Head of caudate nucleus (tissue), 42 donors: ENCODE data around the gene ASTN2.

ENCODE experiments used
- DNase-seq, 42 donors: peaks; one replicate each; pipeline versions ENCODE4 v3.0.0 to v3.0.0-alpha.2; 2020 to 2021; ENCODE audit warnings: mixed read lengths in 7 of 42
- intact Hi-C: fragments of 100-400 bp; cut with DNase I; formaldehyde crosslinking; loops from one replicate; pipeline ENCODE4 v1.15.0; 2022

Gene ASTN2

GRCh38 chr9:117153021-117153420 is 261.8 kb downstream of the ASTN2 start:
- DNase-seq: peak in 1 of 42 donors; percentile 47

GRCh38 chr9:117151716-117152115 is 263.1 kb downstream of the ASTN2 start:
- DNase-seq: no peak
- intact Hi-C loops: no loop called here

More at GRCh38 chr9:117153021-117153420, 261.8 kb downstream of the ASTN2 start:
- intact Hi-C loops: no loop called here

- intact Hi-C loops: no loop called here
- DNase-seq: no peak
These were observed 264.9 kb downstream of the ASTN2 start for GRCh38 chr9:117149996-117150395.

DNA sequence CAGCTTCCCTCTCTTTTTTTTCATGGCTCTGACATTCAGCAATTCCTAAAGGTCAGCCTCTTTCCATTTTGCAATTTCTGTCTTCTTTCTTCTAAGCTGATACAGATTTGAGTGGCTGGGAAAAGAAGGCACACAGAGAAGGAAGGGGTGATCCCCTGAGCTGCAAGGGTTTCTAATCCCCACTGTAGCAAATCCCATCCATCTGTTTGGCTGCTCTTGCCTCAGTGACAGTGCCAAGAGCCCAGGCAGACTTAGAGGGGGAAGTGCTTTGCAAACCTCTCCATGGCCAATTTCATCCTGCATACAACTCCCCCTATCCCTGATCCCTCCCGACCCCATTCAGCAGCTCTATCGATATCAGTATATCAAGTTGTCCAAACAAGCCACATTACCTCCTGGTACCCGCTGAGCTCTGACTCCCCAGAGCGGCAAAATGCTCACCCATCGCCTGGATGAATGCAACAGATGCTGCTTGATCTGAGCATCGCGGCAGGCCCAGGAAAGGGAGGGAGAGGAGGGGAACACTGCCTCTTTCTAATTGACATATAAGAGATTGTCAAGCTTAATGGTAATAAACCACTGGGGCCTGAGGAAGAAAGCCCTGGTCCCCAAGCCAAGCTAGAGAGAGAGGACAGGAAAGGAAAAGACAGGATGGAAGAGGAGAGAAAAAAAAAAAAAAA is 268.9 kb downstream of the ASTN2 start:
- intact Hi-C loops: no loop called here
- no peak for DNase-seq

DNA sequence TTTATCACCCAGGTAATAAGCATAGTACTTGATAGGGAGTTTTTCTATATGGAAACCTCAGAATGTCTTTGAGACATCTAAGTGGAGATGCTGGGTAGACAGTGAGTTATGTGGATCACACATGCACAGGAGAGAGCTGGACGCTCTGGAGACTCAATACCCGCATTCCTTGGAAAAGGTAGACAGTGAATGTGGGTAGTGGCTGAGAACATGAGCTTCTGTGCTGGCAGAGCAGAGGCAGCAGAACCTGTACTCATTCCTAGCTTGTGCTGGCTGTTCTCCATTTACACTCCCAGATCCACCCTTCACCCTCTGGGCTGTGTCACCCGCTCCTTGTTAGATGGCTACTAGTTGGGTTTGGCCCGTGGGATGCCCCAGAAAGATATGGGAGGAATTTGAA is 269.8 kb downstream of the ASTN2 start:
- no peak for DNase-seq
- intact Hi-C loops: no loop called here

DNA sequence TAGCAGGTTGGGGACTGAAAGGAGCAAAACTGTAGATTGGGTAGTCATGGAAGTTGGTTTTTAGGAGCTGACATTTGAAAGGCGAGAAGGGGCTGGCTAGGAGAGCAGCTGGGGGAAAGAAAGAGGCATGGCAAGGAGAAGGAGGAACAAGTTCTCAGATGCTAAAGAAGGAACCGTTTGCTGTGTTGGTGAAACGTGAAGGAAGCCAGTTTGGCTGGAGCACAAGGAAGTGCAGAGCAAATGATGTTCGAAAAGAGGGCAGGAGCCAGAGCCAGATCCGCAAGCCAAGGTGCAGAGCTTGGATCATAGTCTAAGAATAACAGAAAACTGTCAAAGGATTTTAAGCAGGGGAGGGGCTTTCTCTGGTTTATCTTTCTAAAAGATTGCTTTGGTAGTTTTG is 276.6 kb downstream of the ASTN2 start:
- intact Hi-C loops: no loop called here
- DNase-seq: peak in 4 of 42 donors; percentile 6 to 11 (median 8)

DNA sequence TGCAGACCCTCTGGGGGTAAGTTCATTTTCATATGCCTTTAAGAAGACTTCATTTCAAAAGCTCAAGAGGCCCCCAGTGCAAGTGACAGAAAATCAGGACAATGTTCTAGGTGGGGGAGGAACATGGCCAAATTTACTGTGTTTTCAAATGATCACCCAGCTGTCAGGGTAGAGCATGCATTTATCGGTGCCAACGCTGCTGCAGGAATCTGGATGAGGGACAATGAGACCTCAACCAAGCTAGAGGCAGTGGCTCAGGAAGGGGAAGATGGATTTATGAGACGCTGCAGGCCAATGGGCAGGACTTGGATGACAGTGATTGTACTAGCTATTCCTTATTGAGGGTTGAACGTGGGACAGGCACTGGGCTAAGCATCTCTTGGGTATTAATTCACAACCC is 278.4 kb downstream of the ASTN2 start:
- no peak for DNase-seq
- intact Hi-C loops: no loop called here

DNA sequence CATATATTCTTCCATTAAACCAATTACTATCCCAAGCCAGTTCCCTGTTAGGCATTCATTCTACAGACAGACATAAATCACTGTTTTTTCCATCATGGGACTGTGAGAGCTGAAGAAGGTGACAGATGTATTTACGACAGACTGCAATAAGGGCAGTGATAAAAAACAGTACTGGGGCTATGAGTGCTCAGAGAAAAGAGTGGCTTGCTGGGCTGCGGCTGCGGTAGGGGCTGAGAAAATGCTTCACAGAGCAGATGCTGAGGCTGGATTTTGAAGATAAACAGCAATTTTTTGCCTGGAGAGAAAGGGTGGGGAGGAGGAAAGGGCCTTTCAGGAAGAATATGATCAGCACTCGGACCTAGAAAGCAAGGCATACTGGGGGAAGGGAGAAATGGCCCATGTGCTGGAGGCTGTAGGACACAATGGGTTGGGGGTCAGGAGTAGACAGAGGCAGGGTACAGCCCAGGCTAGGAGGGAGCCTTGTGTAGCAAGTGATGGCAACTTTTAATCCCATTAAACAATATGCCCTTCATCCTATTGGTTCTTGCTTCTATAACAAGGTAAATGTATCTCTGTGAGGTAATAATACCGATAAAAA is 279.3 kb downstream of the ASTN2 start:
- DNase-seq: no peak
- intact Hi-C loops: no loop called here

GRCh38 chr9:117134826-117135500 is 279.9 kb downstream of the ASTN2 start:
- DNase-seq: no peak
- intact Hi-C loops: no loop called here

DNA sequence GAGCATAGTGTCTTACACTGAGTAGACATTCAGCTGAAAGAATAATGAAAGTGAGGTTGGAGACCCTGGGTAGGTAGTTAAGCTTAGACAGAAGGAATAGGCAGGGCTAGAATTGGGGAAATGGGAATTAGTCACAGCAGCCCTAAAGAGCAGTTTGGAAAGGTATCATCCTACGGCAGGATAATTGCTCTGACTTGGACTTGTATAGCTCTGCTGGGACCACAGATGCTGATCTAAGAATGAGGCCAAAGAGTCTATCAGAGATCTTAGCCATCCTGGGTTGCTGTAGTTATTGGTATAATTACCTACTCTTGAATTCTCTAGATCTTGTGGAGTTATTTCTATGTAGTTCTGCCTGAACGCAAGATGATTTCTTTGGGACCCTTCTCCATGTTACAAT is 288.0 kb downstream of the ASTN2 start:
- intact Hi-C loops: no loop called here
- no peak for DNase-seq

- intact Hi-C loops: no loop called here
- DNase-seq: no peak
These were observed 289.3 kb downstream of the ASTN2 start for GRCh38 chr9:117125531-117125930.

DNA sequence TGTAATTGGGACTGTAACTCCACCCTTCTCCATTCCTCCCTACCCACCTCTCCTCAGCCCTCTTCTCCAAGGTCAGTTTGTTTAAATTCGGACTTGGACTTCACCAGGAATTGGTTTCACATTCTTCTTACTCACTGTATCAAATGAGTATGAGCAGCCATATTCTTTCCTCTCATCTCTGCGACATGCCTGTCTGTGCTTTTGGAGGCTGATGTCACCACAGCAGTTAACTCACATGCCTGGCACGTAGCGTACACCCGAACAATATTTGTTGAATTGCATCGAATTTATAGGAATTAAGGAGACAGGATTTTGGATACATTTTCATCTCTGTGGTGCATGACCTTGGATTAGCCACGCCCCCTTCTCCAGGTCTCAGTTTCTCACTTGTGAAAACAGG is 291.1 kb downstream of the ASTN2 start:
- intact Hi-C loops: no loop called here

GRCh38 chr9:117122953-117123352 is 291.9 kb downstream of the ASTN2 start:
- intact Hi-C loops: no loop called here
- no peak for DNase-seq

More for the DNA sequence above, 291.1 kb downstream of the ASTN2 start:
- DNase-seq: no peak

GRCh38 chr9:117122102-117122501 is 292.8 kb downstream of the ASTN2 start:
- intact Hi-C loops: no loop called here
- DNase-seq: no peak

DNA sequence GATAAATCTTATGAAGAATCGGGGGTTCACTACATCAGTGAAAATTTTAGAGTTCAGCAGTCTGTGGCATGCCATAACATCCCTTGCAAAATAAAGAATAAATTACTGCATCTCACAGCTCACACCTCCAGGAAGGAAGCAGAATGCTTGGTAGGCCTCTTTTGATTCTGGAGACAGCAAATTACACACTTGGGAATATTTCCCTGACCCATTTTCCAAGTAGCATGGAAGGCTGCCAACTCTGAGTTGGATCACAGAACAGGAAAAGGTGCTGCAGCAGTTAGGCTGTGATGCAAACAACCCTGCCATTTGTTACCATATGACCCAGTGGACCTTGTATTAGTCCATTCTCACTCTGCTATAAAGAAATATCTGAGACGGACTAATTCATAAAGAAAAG is 293.5 kb downstream of the ASTN2 start:
- peak in 20 of 42 donors; percentile 6 to 65 (median 38) for DNase-seq
- intact Hi-C loops: no loop called here

DNA sequence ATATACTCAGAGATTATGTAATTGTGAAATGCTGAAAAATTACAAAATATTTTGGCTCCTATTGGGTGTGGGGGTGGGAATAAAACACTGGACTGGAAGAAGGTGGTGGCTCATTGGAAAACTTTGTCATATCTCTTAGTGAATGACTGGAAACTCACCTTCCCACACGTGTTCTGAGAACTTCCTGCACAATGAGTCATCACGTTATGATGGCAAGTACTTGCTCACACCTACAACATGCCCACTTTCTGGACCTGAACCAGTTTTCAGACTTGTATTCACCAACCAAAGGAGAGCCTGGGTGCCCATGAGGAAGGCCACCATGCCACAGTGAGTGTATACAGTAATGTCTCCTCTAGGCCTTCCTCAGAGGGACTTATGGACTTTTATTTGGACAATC is 294.8 kb downstream of the ASTN2 start:
- peak in 16 of 42 donors; percentile 3 to 45 (median 20) for DNase-seq
- intact Hi-C loops: no loop called here

- no peak for DNase-seq
- intact Hi-C loops: no loop called here
These were observed 298.8 kb downstream of the ASTN2 start for GRCh38 chr9:117116084-117116483.

DNA sequence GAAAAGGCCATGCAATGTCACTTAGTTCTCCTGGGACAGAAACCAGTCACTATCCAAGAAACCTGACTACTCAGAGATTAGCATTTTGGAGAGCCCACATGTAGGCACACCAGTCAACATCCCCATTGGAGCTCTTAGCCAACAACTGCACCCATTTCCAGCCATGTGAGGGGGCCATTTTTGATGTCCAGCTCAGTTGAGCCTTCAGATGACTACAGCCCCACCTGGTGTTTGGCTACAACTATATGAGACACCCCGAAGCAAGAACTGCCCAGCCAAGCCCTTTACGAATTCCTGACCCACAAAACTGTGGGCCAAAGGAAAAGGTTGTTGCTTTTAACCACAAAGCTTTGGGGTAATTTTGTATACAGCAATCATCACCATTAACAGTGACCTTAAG is 300.1 kb downstream of the ASTN2 start:
- no peak for DNase-seq
- intact Hi-C loops: no loop called here

- no peak for DNase-seq
- intact Hi-C loops: no loop called here
These were observed 310.0 kb downstream of the ASTN2 start for GRCh38 chr9:117104716-117105495.

DNA sequence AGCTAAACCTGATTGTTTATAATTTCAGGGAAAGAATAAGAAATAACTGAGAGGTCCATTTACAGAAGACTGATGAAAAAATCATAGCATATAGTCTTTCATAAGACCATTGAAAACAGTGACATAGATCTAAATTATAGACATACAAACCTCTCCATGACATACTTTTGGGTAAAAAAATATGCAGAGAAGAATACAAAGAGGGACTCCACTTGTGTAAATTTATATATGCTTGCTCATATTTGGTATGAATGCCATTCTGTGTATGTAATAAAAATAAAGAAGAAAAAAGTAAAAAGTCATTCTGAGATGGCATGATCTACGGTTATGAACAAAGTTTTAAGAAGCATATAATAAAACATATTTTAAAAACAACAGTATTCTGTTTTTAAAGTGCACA is 310.7 kb downstream of the ASTN2 start:
- DNase-seq: no peak
- intact Hi-C loops: no loop called here
